Measurements from ENCODE around the gene DUSP5.

The DUSP5 gene

GRCh38 chr10:110546077-110546476 is 48.4 kb downstream of the DUSP5 start:
- no peak for DNase-seq (ENCODE audit: low read depth in 2 of 2)

- DNase-seq (ENCODE audit: low read depth in 2 of 2) = no peak
Observed at GRCh38 chr10:110546499-110547110, 48.9 kb downstream of the DUSP5 start.

GRCh38 chr10:110547139-110547761 is 49.5 kb downstream of the DUSP5 start:
- DNase-seq (ENCODE audit: low read depth in 2 of 2) = no peak

GRCh38 chr10:110548002-110548401 is 50.3 kb downstream of the DUSP5 start:
- no peak for DNase-seq (ENCODE audit: low read depth in 2 of 2)

- no peak for DNase-seq (ENCODE audit: low read depth in 2 of 2)
Observed at GRCh38 chr10:110549211-110549610, 51.5 kb downstream of the DUSP5 start.

- no peak for DNase-seq (ENCODE audit: low read depth in 2 of 2)
Observed at GRCh38 chr10:110553905-110554304, 56.2 kb downstream of the DUSP5 start.

GRCh38 chr10:110556296-110556695 is 58.6 kb downstream of the DUSP5 start:
- DNase-seq (ENCODE audit: low read depth in 2 of 2) = no peak

GRCh38 chr10:110556969-110557601 is 59.4 kb downstream of the DUSP5 start:
- peak; percentile 42 to 44 for DNase-seq (ENCODE audit: low read depth in 2 of 2)

GRCh38 chr10:110558041-110558440 is 60.3 kb downstream of the DUSP5 start:
- no peak for DNase-seq (ENCODE audit: low read depth in 2 of 2)

- DNase-seq (ENCODE audit: low read depth in 2 of 2) = no peak
Observed at GRCh38 chr10:110560012-110560411, 62.3 kb downstream of the DUSP5 start.
